ENCODE measurements around the gene SLC9A6.
A peak's percentile ranks its signal among the peaks of the same experiment; 100 is the strongest.

Gene SLC9A6

DNA sequence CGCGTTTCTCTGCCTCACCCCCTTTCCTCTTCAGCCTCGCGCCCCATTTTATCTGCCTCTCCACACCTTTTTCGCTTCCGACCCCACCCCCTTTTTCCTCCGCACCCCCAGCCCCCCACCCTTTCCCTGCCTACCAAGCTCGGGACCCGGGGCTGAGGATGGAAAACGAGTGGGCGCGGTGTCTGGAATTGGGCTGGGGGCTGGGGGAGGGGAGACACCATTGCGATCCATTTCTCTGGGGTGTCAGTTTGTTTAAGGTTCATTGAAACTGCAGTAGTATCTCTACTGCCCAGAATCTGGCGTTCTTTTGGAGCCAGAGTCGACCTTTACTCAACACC, 707 bp downstream of the SLC9A6 start:
- TF ChIP-seq CTCF (conservative IDR thresholded peaks at IDR 0.05; ENCODE audit: low read length): no peak
- H3K4me3 ChIP-seq (ENCODE audit: low read length): peak overlapping the region; percentile 79
- DNase-seq (ENCODE audit: low read depth): no peak

DNA sequence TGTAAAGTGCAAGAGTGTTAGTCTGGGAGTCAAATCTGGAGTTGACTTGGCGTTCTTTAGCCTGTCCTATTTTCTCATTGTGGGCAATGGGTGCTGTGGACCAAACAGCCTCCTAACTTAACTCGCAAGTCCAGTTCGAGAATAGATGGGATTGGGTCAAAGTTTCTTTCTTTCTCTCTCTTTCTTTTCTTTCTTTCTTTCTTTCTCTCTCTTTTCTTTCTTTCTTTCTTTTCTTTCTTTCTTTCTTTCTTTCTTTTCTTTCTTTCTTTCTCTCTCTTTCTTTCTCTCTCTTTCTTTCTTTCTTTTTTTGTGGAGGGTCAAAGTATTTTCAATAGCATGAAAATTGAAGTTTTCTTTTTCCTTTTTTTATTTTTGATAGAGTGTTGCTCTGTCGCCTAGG, 3.0 kb downstream of the SLC9A6 start:
- no peak overlapping the region for H3K4me3 ChIP-seq (ENCODE audit: low read length)
- DNase-seq (ENCODE audit: low read depth): no peak
- no peak for TF ChIP-seq CTCF (conservative IDR thresholded peaks at IDR 0.05; ENCODE audit: low read length)

- no peak for DNase-seq (ENCODE audit: low read depth)
- no peak for TF ChIP-seq CTCF (conservative IDR thresholded peaks at IDR 0.05; ENCODE audit: low read length)
- no peak overlapping the region for H3K4me3 ChIP-seq (ENCODE audit: low read length)
These were observed 29.8 kb downstream of the SLC9A6 start for GRCh38 chrX:136015016-136015415.

DNA sequence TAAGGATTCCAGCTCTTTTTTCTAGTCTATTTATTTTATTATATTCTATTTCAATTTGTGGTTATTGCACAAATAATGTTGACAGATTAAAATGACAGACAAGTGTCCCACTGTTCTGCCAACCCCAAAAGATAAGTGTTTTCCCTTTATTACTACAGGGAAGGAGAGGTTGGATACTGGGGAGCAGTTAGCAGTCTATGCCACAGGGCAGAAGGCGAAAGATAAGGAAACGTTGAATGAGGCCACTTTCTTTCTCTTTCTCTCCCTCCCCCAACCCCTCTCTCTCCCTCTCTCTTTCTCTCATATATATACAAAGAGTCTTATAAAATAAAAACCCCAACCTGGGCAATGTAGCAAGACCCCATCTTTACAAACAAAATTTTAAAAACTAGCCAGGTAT, 31.6 kb downstream of the SLC9A6 start:
- no peak for DNase-seq (ENCODE audit: low read depth)
- H3K4me3 ChIP-seq (ENCODE audit: low read length): no peak overlapping the region
- no peak for TF ChIP-seq CTCF (conservative IDR thresholded peaks at IDR 0.05; ENCODE audit: low read length)

DNA sequence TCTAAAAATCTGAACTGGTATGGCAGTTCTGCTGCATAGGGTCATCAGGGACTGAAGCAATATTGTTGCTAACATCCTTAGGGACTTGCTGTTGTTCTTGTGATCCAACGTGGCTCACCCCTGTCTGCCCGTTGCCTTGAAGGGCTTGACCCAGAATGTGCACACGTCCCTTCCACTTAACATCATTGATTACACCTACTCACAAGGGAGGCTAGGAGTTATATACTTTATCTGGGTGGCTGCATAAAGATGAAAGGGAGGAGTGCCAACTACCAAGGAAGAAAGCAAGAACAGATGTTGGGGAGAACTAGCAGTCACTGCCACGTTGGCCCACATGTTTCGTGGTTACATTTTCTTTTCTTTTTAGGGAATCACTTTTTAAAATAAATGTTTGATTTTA, 34.0 kb downstream of the SLC9A6 start:
- TF ChIP-seq CTCF (conservative IDR thresholded peaks at IDR 0.05; ENCODE audit: low read length): no peak
- H3K4me3 ChIP-seq (ENCODE audit: low read length): no peak overlapping the region
- no peak for DNase-seq (ENCODE audit: low read depth)

GRCh38 chrX:136021160-136021559, 35.9 kb downstream of the SLC9A6 start:
- TF ChIP-seq CTCF (conservative IDR thresholded peaks at IDR 0.05; ENCODE audit: low read length): no peak
- H3K4me3 ChIP-seq (ENCODE audit: low read length): no peak overlapping the region
- no peak for DNase-seq (ENCODE audit: low read depth)

- no peak for TF ChIP-seq CTCF (conservative IDR thresholded peaks at IDR 0.05; ENCODE audit: low read length)
- no peak for DNase-seq (ENCODE audit: low read depth)
- no peak overlapping the region for H3K4me3 ChIP-seq (ENCODE audit: low read length)
These were observed 36.7 kb downstream of the SLC9A6 start for GRCh38 chrX:136021903-136022302.
